ENCODE results near the gene YPEL2. TPM values are rescaled to one million over a fixed set of nuclear protein-coding genes. Genes with fewer than 3 reads are reported as not detected.

Gene YPEL2
- total RNA-seq, 1 donor from 2014 or later = 3.9 TPM

DNA sequence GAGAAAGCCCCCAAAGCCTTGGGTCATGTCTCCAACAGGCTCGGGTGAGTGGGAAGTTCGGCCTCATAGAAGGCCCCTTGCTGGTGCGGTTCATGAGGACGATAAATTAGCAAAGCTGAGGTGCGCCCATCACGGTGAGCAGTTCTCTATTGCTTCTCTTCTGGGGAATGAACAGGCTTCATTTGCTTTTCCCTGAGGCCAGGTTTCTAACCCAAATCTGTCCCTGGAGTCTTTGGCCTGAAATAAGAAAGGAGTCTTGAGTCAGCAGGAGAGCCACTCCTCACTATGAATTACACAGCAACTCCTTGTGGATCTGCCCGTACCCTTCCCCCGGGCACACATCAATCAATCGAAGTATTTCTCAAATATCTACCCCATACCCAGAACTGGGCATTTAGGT lies 94.6 kb downstream of the YPEL2 start:
- intact Hi-C loops (cut with micrococcal nuclease) = no loop called here

DNA sequence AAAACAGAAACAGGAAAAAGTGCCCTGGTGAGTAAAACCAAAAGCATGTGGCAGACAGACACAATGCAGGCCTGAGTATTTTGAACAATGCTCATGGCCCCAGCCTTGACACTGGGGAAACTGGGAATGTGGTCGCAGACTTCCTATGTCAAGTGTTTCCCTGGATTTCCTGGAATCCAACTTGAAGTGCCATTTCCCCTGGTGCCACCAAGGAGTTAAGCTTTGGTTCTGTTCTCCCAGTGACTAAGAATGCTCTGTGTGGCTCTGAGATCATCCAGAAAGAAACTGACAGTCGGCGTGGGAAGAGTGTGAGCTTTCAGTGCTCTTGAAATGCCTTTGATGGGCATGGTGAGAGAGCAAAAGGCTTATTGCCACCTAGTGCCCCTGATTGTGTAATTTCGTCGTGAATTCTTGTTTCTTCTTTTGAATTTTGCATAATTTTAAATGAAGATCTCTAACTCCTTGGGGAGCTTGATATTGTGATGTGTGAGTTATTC lies 96.0 kb downstream of the YPEL2 start:
- intact Hi-C loops (cut with micrococcal nuclease) = no loop called here

DNA sequence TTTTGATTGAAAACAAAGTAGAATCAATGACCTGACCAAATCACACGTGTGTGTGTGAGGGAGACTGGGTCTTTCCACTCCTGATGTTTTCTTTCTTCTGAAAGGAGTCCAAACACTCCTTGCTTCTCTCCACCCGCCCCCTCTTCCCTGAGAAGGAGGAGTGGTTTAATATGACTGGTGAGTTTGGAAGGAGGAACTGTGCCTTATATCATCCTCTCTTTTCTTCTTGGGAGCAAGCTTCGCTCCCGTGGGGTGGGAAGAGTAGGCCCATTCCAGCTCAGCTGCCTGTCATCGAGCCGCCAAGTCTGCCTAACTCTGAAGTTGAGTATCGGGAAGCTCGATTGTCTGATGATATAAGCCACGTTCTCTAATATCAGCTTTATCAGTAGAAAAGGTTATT lies 96.5 kb downstream of the YPEL2 start:
- intact Hi-C loops (cut with micrococcal nuclease) = no loop called here

DNA sequence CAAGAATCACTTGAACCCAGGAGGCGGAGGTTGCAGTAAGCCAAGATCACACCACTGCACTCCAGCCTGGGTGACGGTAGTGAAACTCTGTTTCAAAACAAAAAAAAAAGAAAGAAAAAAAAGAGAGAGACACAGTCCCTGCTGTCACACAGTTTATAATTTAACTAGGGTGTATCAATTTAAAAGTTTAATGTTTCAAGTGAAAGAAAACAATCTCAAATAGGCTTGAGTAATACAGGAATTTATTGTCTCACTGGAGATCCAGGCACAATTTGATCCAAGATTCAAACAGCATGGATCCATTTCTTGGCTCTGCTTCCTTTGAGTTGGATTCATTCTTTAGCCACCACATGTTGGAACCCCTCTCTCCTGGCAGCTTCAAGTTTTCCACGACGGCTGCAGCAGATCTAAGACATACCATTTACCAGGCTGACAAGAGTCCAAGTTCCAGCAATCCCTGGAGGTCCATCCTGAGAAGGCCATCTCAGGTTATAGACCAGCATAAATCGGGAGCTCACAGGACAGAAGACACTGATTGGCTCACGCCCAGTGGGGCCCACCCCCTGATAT lies 97.5 kb downstream of the YPEL2 start:
- intact Hi-C loops (cut with micrococcal nuclease) = no loop called here

DNA sequence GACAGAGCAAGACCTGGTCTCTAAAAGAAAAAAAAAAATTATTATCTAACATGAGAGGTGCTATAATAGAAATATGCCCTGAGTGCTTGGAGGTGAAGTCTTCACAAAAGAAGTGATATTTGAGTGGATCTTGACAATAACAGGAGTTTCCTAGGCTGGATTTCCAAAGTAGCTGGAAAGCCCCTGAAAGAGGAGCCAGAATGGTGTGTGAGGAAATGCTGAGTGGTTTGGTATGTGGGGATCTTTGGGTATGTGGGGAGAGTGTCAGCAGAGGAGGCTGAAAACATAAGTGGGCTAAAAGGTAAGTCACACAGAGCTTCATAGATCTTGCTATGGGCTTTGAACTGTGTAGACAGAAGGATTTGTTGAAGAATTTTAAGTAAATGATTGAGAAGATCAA lies 100.1 kb downstream of the YPEL2 start:
- intact Hi-C loops (cut with micrococcal nuclease) = no loop called here

DNA sequence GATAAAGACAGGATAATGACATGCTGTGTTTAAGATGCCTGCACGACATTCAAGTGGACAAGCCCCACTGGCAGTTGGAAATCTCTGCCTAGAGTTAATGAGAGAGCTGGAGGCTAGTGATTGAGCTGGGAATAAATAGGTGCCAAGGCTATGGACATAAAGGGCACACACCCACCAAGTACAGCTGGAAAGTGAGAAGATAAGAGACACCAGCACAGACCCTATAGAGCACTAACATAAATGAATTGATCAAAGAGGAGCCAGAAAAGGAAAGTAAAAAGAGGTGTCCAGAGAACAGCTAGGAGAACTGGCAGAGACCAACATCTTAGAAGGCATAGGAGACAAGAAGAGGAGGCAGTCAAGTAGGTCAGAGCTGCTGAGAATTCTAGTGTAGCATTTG lies 101.2 kb downstream of the YPEL2 start:
- intact Hi-C loops (cut with micrococcal nuclease) = no loop called here

DNA sequence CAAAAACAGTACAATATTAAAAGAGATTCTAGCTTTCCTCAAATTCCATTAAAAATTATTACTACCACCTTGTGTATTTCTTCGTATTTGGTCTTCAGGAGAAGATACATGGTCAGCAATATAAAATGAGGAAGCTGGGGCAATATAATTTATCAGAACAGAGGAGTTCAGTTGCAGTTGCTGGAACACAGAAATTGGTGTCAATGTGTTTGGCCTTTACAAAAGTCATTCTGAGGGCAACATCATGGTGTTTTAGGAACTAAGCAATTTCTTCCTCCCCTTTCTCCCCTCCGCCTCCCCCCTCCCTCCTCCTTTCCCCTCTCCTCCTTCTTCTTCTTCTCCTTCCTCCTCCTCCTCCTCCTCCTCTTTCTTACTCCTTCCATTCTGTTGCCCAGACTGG lies 102.1 kb downstream of the YPEL2 start:
- intact Hi-C loops (cut with micrococcal nuclease) = no loop called here

DNA sequence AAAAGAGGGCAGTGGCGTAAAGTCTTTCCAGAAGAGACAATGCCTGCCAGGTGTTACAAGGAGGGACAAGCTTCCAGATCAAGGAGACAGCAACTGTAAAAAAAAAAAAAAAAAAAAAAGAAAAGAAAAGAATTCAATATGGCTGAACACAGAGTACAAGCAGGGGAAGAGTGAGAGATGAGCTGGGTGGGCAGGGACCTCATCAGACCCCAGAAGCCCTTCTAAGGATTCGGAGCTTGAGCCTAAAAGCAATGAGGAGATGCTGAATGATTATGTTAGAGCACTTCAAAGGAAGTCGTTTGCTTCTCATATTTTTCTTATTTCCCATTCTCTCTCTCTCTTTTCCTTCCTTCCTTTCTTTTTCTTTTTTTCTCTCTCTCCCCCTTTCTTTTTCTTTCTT lies 103.0 kb downstream of the YPEL2 start:
- intact Hi-C loops (cut with micrococcal nuclease) = no loop called here

DNA sequence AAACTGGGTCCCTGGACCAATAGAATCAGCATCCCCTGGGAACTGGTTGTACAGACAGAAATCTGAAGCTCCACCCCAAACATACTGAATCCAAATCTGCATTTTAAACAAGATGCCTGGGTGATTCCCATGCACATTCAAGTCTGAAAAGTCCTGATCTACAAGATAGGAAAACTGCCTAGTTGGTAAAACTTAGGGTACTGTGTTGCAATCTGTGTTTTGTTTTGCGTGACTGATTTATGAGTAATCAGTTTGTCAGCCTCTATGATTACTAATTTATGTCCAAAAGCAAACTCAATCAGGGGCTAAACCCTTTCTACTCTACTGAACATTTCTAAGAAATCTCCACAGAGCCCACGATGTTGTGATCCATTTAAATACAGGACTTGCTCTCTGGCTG lies 103.8 kb downstream of the YPEL2 start:
- intact Hi-C loops (cut with micrococcal nuclease) = loop anchor here (5.0 kb wide), 1 partner anchor 63 kb away; no protein-coding TSS in a partner anchor

DNA sequence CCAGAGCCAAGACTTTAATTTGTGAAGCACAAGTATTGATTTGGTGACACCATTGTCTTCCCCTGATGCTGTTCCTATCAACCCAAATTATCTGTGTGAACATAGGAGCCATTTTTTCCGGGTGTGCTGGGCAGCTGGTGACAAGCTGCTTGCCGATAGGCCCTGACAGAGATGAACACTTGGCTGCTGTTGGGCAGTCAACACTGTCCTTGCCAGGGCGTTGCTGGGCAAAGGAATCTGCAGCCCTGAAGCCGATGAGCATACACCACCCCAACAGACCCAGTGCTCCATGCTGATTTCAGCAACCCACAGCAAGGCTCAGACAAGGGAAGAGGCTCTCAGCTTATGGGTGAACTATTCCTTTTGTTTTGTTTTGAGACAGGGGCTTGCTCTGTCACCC lies 105.4 kb downstream of the YPEL2 start:
- intact Hi-C loops (cut with micrococcal nuclease) = loop anchor here (5.0 kb wide), 1 partner anchor 65 kb away; no protein-coding TSS in a partner anchor

DNA sequence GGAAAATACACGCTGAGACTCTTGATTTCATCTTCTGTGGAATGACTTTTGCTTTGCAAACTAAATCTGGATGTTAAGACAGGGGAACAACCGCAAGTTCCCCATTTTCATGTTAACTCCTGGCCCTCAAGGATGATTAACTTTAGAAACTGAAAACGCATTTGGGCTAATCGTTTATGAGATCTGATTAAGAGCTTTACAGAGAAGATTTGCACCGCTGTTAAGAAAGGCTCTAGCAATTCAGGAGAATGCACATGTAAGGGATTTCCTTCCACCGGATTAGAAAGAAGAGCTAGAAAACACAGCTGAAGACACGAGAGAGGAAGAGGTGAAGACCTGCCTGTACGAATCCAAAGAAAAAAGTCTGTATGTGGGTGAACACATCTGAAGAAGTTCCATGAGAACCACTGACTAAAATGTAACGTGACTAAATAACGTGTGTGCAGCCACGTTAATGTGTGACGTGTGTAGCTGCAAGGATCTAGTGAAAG lies 106.4 kb downstream of the YPEL2 start:
- intact Hi-C loops (cut with micrococcal nuclease) = loop anchor here (5.0 kb wide), 1 partner anchor 66 kb away; no protein-coding TSS in a partner anchor

DNA sequence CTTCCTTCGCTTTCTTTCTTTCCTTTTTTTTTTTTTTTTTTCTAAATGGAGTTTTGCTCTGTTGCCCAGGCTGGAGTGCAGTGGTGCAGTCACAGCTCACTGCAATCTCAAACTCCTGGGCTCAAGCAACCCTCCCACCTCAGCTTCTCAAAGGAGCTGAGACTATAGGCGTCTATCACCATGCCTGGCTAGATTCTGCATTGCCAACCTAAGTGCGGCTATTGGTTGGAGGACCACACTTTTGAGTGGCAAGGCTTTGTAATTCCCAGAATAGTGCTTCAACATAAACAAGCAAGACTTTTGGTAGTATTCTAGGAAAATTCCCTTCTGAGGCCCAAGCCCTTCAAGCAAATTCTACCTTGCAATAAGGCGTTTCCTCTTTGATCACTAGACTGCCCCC lies 107.8 kb downstream of the YPEL2 start:
- intact Hi-C loops (cut with micrococcal nuclease) = loop anchor here (5.0 kb wide), 1 partner anchor 67 kb away; no protein-coding TSS in a partner anchor

DNA sequence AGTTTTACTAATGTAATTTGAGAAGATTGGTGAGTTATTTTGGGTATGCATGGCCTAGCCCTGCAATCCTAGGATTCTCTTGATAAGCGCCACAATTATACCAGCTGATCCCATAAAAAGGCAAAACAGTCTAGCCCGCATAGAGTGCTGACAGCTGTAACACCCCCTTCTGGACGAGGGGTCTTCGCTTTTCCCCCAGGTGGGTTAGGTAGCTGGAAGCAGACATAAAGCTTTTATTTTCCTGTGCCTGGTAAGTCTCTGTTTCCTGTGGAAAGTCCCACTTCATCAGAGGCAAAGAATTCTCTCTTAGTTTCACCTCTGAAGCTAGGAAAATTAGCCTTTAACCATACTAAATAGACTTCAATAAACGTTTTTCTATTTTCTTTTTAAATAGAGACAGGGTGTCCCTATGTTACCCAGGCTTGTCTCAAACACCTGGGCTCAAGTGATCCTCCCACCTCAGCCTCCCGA lies 108.3 kb downstream of the YPEL2 start:
- intact Hi-C loops (cut with micrococcal nuclease) = loop anchor here (1.0 to 5.0 kb wide), 4 partner anchors 67 to 219 kb away; partner anchors contain the start of gene GDPD1

DNA sequence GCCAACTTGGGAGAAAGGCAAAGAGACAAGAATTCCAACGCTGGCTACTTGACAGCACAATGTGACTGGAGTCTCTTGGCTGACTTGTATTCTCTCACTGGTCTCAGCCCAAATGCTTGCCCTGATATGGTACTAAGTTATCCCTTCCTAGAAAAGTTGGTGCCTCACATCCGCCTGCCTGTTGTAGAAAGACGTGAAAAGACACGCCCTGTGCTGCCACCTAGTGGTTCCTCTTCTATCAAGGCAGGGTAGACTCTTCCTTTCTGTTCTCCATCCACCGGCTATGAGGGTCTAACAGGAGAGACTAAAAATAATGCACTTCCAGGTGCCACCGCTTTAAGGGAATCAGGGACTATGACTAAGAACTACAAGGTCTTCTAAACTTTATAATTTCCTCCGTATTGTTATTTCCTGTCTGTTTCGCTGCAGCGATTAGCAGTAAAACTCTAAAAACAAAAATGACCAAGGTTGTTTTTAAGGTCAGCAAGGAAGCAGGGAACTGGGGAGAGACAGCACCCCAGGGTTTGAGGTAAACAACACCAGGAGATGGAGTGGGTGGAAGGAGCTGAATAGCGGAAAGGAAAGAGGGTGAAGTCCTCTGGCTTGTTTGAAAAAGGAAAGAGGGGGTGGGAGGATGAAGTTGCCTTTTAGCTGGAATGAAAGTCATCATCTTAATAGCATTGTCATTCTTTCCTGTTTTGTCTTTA lies 109.5 kb downstream of the YPEL2 start:
- intact Hi-C loops (cut with micrococcal nuclease) = loop anchor here (1.0 kb wide), 3 partner anchors 112 to 221 kb away; partner anchors contain the start of gene GDPD1

DNA sequence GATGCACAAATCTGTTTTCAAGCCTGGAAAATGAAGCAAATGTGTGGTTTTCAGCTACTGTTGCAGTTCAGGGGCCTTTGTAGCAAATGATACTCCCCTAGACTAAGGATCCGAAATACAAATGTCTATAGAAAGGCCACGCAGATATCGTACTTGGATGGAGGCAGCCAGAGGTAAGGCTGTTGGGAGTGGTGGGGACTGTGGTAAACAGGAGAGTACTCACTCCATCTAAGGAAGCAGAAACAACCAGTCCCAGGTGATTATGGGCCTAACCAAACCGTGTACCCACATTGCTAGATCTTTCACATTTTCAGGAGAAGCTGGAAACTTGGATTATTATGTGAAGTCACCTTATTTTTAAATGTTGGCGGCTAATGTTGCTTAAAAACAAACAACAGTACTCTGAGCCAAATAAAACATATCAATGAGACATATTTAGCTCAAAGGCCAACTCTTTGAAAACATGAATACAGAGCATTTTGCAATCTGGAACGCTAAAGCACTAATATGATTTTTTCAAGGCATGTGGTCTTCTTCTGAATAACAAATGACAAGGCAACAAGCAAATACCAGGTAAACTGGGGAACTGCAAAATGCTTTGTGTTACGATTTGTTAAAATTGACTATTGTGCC lies 110.1 kb downstream of the YPEL2 start:
- intact Hi-C loops (cut with micrococcal nuclease) = no loop called here

DNA sequence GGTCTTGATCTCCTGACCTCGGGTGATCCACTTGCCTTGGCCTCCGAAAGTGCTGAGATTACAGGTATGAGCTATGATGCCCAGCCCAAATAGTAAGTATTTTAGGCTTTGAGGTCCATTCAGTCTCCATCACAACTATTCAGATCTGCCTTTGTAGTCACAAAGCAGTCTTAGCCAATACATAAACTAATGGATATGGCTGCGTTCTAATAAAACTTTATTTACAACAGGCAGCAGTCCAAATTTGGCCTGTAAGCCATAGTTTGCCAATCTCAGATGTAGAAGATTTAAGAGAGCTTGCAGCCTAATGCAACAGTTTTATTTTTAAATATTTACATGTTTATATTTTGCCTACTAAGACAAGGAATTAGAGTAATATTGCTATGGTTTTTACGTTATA lies 111.7 kb downstream of the YPEL2 start:
- intact Hi-C loops (cut with micrococcal nuclease) = no loop called here

Other genes starting within 250 kb of the YPEL2 start
- 22.0 and 24.6 TPM in 2 replicates for gene TRIM37, start 224.8 kb upstream of the YPEL2 start, total RNA-seq
- gene SKA2, start 176.5 kb upstream of the YPEL2 start, total RNA-seq = 75.9 and 92.8 TPM in 2 replicates
- 55.1 and 56.9 TPM in 2 replicates for gene PRR11, start 175.9 kb upstream of the YPEL2 start, total RNA-seq
- gene SMG8, start 121.6 kb upstream of the YPEL2 start, total RNA-seq = 18.0 and 19.4 TPM in 2 replicates
- 1.6 and 2.5 TPM in 2 replicates for gene GDPD1, start 111.1 kb upstream of the YPEL2 start, total RNA-seq
- 15.3 and 15.6 TPM in 2 replicates for gene DHX40, start 234.0 kb downstream of the YPEL2 start, total RNA-seq